ENCODE measurements around the gene EXOC4.

GRCh38 chr7:133676805-133677370, 424.0 kb downstream of the EXOC4 start:
- no peak for TF ChIP-seq CTCF (conservative IDR thresholded peaks at IDR 0.05)
- TF ChIP-seq ZFX (IDR thresholded peaks at IDR 0.05), result no peak
